Mucosa of rectum (tissue), 2 donors: ENCODE data around the gene PSPN.
"Not testable (repeated sequence)": the region's sequence is repeated elsewhere in the genome, so short reads cannot be mapped to it uniquely, and the experiment has no call there.

Experiments
- H3K27ac ChIP-seq, 2 donors: one replicate each; pipeline ENCODE4 v1.7.0; 2013; ENCODE audit warnings: inconsistent platforms in 2 of 2, low read depth in 2 of 2, low read length in 2 of 2
- H3K27me3 ChIP-seq, 2 donors: one replicate each; pipeline ENCODE4 v1.7.0; 2013; ENCODE audit warnings: low read length in 2 of 2; ENCODE audit not compliant: control insufficient read depth in 2 of 2, insufficient read depth in 2 of 2
- H3K36me3 ChIP-seq, 2 donors: one replicate each; pipeline ENCODE4 v1.7.0; 2013; ENCODE audit warnings: low read length in 2 of 2; ENCODE audit not compliant: control insufficient read depth in 2 of 2, insufficient read depth in 2 of 2
- H3K4me1 ChIP-seq, 2 donors: one replicate each; pipeline ENCODE4 v1.7.0; 2013; ENCODE audit warnings: low read length in 2 of 2, mild to moderate bottlenecking in 1 of 2; ENCODE audit not compliant: control insufficient read depth in 2 of 2, insufficient read depth in 2 of 2
- H3K4me3 ChIP-seq, 2 donors: one replicate each; pipeline ENCODE4 v1.7.0; 2013; ENCODE audit warnings: low read length in 2 of 2
- H3K9ac ChIP-seq, 2 donors: one replicate each; pipeline ENCODE4 v1.7.0; 2013; ENCODE audit warnings: low read length in 2 of 2, low read depth in 1 of 2, mild to moderate bottlenecking in 1 of 2
- H3K9me3 ChIP-seq, 2 donors: one replicate each; pipeline ENCODE4 v1.7.0; 2013; ENCODE audit warnings: low read length in 2 of 2; ENCODE audit not compliant: control insufficient read depth in 2 of 2
- donor health status: healthy.
- donor health status: Normal muscosa, but diverticular disease.

The PSPN gene

GRCh38 chr19:6355321-6356040 is 20.3 kb downstream of the PSPN start:
- H3K36me3 ChIP-seq, H3K27ac ChIP-seq, H3K9me3 ChIP-seq, H3K4me1 ChIP-seq, H3K4me3 ChIP-seq, H3K27me3 ChIP-seq, H3K9ac ChIP-seq: not testable (repeated sequence)

GRCh38 chr19:6354098-6354674 is 21.5 kb downstream of the PSPN start:
- Histone ChIP-seq H3K4me1 (no peaks in the 10 kb centered on the region), H3K27ac (no peak overlapping the region), H3K4me3 (no peak overlapping the region), H3K27me3 (no peaks in the 10 kb centered on the region), H3K9me3 (no peaks in the 10 kb centered on the region), H3K9ac (no peak overlapping the region), H3K36me3 (no peaks in the 10 kb centered on the region)

GRCh38 chr19:6352381-6353165 is 23.2 kb downstream of the PSPN start:
- Histone ChIP-seq H3K27ac (no peak overlapping the region), H3K9me3 (no peaks in the 10 kb centered on the region), H3K4me1 (no peaks in the 10 kb centered on the region), H3K36me3 (no peaks in the 10 kb centered on the region), H3K9ac (no peak overlapping the region), H3K27me3 (no peaks in the 10 kb centered on the region), H3K4me3 (no peak overlapping the region)

GRCh38 chr19:6350688-6351087 is 25.0 kb downstream of the PSPN start:
- no peaks in the 10 kb centered on the region for H3K27me3 ChIP-seq
- no peaks in the 10 kb centered on the region for H3K36me3 ChIP-seq
- no peaks in the 10 kb centered on the region for H3K4me1 ChIP-seq

GRCh38 chr19:6349271-6349670 is 26.5 kb downstream of the PSPN start:
- H3K4me3 ChIP-seq, H3K9me3 ChIP-seq, H3K36me3 ChIP-seq, H3K27me3 ChIP-seq, H3K4me1 ChIP-seq, H3K27ac ChIP-seq, H3K9ac ChIP-seq: not testable (repeated sequence)

More at GRCh38 chr19:6350688-6351087, 25.0 kb downstream of the PSPN start:
- Histone ChIP-seq H3K9ac (no peak overlapping the region), H3K9me3 (no peaks in the 10 kb centered on the region), H3K27ac (no peak overlapping the region), H3K4me3 (no peak overlapping the region)

GRCh38 chr19:6343462-6343861 is 32.3 kb downstream of the PSPN start:
- H3K9ac ChIP-seq: no peak overlapping the region
- H3K27ac ChIP-seq: no peak overlapping the region
- H3K4me3 ChIP-seq: no peak overlapping the region
- peaks cover 0 to 2% of the 10 kb centered on the region in 2 donors for H3K27me3 ChIP-seq
- H3K9me3 ChIP-seq: no peaks in the 10 kb centered on the region
- H3K36me3 ChIP-seq: no peaks in the 10 kb centered on the region
- H3K4me1 ChIP-seq: no peaks in the 10 kb centered on the region

GRCh38 chr19:6340493-6341201 is 35.1 kb downstream of the PSPN start:
- Histone ChIP-seq H3K9me3 (no peaks in the 10 kb centered on the region), H3K36me3 (no peaks in the 10 kb centered on the region), H3K27ac (no peak overlapping the region), H3K4me3 (no peak overlapping the region), H3K4me1 (no peaks in the 10 kb centered on the region), H3K27me3 (peaks cover 0 to 2% of the 10 kb centered on the region in 2 donors), H3K9ac (no peak overlapping the region)

- Histone ChIP-seq H3K4me1 (no peaks in the 10 kb centered on the region), H3K36me3 (no peaks in the 10 kb centered on the region), H3K9me3 (no peaks in the 10 kb centered on the region), H3K9ac (no peak overlapping the region), H3K4me3 (no peak overlapping the region), H3K27me3 (no peaks in the 10 kb centered on the region), H3K27ac (no peak overlapping the region)
Observed at GRCh38 chr19:6334490-6335285, 41.0 kb downstream of the PSPN start.

- H3K9ac ChIP-seq: no peak within 1 kb of the TSS
- no peaks in the 10 kb centered on the region for H3K27me3 ChIP-seq
- H3K9me3 ChIP-seq: no peaks in the 10 kb centered on the region
- no peak within 1 kb of the TSS for H3K27ac ChIP-seq
- no peaks in the 10 kb centered on the region for H3K36me3 ChIP-seq
- no peak within 1 kb of the TSS for H3K4me3 ChIP-seq
- no peaks in the 10 kb centered on the region for H3K4me1 ChIP-seq
Observed at GRCh38 chr19:6333439-6333838, 42.3 kb downstream of the PSPN start, which contains the start of gene ACER1. TSS of gene ACER1 (minus strand) at chr19:6333612. CDS start at chr19:6333551, 61 bp downstream.
